GM18508 (cell line): ENCODE measurements around the gene NKD2.
"Not testable (repeated sequence)": the region's sequence is repeated elsewhere in the genome, so short reads cannot be mapped to it uniquely, and the experiment has no call there.

Experiments used
- ATAC-seq: cut with Tn5 transposase; IDR thresholded peaks from one replicate; pipeline ENCODE4 v1.9.1; 2021; ENCODE audit warnings: moderate number of reproducible peaks; ENCODE audit not compliant: insufficient read depth, unreplicated experiment

NKD2 gene

GRCh38 chr5:1080432-1080831 is 71.8 kb downstream of the NKD2 start:
- ATAC-seq: no peak

DNA sequence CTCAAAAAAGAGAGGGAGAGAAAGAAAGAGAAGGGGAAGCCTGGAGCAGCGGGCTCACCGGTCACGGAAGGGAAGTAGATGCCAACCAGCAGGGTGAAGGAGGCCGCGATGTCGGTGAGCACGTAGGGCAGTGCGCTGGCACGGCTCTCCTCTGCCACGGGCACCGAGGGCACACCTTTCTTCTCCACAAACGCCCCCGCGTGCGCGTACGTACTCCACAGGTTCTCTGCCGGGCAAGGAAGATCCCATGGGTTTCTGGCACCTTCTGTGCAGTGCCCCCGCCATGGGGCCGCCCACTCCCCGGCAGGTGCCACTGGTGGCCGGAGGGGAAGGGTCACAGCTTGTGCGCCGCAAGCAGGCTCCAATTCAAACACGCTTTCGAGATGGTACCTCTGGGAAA is 72.9 kb downstream of the NKD2 start:
- ATAC-seq: no peak

DNA sequence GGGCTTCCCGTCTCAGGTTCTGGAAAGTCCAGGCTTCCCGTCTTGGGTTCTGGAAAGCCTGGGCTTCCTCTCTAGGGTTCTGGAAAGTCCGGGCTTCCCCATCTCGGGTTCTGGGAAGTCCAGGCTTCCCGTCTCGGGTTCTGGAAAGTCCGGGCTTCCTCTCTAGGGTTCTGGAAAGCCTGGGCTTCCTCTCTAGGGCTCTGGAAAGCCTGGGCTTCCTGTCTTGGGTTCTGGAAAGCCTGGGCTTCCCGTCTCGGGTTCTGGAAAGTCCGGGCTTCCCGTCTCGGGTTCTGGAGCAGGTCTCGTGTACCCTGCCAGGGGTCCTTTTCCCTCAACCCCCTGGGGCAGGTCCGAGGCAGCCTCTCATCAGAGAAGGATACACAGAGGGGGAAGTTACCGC is 74.4 kb downstream of the NKD2 start:
- not testable (repeated sequence) for ATAC-seq

DNA sequence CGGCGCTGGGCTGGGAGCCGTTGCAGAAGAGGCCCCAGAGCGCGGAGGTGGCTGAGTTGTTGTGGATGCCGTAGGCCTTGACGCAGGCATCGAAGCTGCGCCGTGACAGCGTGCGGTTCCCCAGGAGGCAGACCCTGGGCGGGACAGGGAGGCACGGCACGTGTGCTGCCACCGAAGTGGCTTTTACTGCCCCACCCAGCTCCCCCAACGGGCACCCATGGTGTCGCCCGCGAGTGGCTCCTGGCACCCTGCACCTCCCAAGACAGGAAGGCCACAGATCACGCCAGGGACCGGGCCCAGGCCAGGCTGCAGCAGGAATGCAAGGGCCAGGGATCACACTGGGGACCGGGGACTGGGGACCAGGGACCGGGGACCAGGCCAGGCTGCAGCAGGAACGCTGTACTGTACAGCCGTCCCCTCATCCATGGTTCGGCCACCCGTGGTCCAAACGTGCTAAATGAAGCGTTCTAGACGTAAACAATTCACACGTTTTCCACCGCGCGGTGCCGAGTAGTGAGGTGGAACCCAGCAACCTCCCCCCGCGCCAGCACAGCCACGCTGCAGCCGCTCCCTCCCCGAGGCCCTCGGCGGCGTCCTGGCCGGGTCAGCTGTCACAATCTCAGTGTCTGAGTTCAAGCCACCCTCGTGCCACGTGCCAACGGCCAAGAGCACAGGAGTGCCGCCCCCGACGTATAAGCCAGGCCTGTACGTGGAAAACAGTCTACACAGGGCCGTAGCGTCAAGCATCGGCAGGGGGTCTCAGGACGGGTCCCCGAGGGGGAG is 75.4 kb downstream of the NKD2 start:
- ATAC-seq: no peak

DNA sequence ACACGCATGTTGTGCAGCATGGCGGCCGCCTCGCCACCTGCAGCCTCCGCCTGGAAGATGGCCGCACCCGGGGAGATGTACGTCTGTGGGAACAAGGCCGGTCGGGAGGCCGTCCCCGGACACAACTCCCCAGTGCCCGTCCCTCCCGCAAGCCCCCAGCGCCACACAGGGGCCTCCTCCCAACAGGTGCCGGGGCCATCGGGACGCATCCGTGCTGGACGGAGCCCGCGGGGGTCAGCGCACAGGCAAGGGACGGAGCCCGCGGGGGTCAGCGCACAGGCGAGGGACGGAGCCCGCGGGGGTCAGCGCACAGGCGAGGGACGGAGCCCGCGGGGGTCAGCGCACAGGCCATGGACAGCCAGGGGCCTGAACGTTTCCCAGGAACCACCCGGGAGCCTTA is 76.8 kb downstream of the NKD2 start:
- ATAC-seq: no peak

GRCh38 chr5:1086137-1086536 is 77.5 kb downstream of the NKD2 start:
- ATAC-seq: no peak

- no peak for ATAC-seq
Observed at GRCh38 chr5:1086871-1087270, 78.3 kb downstream of the NKD2 start.

DNA sequence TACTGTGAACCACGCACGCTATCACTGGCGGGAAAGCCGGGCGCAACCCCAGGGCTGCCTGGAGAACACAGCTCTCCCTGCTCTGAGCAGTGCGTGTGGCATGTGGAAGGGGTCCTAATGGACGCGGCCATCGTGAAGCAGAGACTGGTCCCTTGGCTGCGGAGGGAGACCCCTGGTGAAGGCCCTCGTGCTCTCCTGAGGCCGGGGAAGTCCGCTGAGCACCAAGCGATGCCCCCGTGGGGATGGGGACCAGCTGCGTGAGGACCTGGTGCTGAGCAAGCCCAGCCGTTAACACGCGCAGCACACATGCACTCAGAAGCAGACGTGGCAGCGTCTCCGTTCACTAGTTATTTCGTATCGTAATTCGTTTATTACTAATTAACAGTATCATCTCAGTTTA is 78.8 kb downstream of the NKD2 start:
- ATAC-seq: no peak

DNA sequence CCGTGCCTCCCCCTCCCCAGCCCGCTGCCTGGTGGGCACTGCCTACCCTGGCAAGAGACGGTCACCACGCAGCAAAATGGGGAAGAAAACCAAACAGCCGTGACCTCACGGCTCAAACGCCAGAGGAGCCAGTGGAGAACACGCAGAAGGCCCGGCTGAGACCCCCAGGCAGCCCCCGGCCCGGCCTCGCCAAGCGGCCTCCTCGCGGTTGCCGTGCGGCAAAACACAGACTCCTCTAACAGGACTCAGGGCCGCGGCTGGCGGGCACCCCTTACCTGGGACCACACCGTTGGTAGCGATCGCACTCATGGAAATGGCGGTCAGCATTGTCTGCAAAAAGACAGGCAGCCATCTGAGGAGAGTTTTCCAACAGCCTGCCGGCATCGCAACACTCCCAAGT is 79.4 kb downstream of the NKD2 start:
- ATAC-seq: no peak
